ENCODE measurements around the gene SEC62. TPM values are rescaled to one million over a fixed set of nuclear protein-coding genes. Genes with fewer than 3 reads are reported as not detected.

The SEC62 gene
- total RNA-seq, 1 donor: 31.5 TPM

DNA sequence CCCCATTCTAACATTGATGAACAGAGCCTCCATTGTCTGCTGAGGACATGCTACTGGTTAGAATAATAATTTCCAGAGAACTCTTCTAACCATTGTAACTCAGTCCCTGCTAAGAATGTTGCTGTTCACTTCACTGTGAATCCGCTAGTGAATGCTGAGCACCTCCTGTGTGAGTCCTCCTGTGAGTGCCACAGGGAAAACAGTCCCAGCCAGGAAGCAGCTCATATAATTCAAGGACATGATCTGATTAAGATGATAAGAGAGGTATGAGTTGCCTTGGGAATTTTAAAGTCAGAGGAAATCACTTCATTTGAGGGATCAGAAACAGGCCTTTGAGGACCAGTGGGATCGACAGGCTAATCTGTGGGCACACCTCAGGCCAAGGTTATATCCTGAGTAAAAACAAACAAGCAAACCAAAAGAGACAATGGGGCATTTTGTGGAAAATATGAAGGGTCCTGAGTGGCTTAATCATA lies 37.3 kb downstream of the SEC62 start:
- DNase-seq (ENCODE audit: insufficient read length, low spot score, missing footprints): no peak
- H3K4me1 ChIP-seq (ENCODE audit: insufficient read depth, low read length): peaks cover 7% of the 10 kb centered on the region
- H3K9me3 ChIP-seq (ENCODE audit: low read depth, low read length): no peaks in the 10 kb centered on the region
- no peak overlapping the region for H3K4me3 ChIP-seq (ENCODE audit: insufficient read depth, low read length)
- no peaks in the 10 kb centered on the region for H3K79me2 ChIP-seq (ENCODE audit: insufficient read depth, low read length)
- TF ChIP-seq, protein P1, sequence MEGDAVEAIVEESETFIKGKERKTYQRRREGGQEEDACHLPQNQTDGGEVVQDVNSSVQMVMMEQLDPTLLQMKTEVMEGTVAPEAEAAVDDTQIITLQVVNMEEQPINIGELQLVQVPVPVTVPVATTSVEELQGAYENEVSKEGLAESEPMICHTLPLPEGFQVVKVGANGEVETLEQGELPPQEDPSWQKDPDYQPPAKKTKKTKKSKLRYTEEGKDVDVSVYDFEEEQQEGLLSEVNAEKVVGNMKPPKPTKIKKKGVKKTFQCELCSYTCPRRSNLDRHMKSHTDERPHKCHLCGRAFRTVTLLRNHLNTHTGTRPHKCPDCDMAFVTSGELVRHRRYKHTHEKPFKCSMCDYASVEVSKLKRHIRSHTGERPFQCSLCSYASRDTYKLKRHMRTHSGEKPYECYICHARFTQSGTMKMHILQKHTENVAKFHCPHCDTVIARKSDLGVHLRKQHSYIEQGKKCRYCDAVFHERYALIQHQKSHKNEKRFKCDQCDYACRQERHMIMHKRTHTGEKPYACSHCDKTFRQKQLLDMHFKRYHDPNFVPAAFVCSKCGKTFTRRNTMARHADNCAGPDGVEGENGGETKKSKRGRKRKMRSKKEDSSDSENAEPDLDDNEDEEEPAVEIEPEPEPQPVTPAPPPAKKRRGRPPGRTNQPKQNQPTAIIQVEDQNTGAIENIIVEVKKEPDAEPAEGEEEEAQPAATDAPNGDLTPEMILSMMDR (IDR thresholded peaks at IDR 0.05; ENCODE audit: extremely low read depth, low read depth, low read length): no peak
- no peak overlapping the region for H2AFZ ChIP-seq (ENCODE audit: low read length)
- H3K27me3 ChIP-seq (ENCODE audit: insufficient read depth, low read length): no peaks in the 10 kb centered on the region
- H3K36me3 ChIP-seq (ENCODE audit: insufficient read depth, low read length): no peaks in the 10 kb centered on the region
- H3K27ac ChIP-seq (ENCODE audit: low read depth, low read length): no peak overlapping the region
- no peak overlapping the region for H3K4me2 ChIP-seq (ENCODE audit: insufficient read depth, low read length)
- H4K20me1 ChIP-seq (ENCODE audit: insufficient read depth, low read length): no peaks in the 10 kb centered on the region

DNA sequence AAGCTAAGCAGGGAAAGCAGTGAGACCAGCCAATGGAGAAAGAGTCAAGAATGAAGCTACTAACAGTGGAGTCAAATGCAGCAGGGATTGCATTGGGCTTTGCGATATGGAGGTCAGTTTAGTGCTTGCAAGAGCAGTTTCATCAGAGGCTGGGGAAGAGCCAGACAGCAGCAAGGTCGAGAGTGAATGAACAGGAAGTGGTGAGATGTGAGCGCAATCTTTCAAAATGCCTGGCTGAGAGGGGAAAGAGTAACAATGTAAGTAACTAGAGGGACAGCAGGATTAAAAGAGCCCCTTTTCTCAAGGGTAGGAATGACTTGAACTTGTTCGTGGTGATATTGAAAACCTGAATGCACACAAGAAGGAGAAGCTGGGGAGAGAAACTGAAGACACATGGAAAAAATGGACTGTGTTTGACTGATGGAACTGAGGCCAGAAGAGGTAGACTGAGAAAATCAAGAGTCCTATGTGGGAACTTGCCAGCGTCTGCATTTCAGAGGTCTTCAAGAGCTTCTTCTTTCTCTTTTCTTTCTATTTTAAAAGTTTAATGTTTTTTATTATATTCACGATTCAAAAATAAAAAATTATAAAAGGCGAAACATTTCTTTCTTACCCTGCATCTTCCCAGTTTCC lies 40.5 kb downstream of the SEC62 start:
- Histone ChIP-seq H3K27ac (ENCODE audit: low read depth, low read length) (no peak overlapping the region), H3K27me3 (ENCODE audit: insufficient read depth, low read length) (no peaks in the 10 kb centered on the region), H3K79me2 (ENCODE audit: insufficient read depth, low read length) (no peaks in the 10 kb centered on the region), H3K36me3 (ENCODE audit: insufficient read depth, low read length) (no peaks in the 10 kb centered on the region), H2AFZ (ENCODE audit: low read length) (peak overlapping the region; percentile 66), H3K9me3 (ENCODE audit: low read depth, low read length) (no peaks in the 10 kb centered on the region), H3K4me2 (ENCODE audit: insufficient read depth, low read length) (no peak overlapping the region), H3K4me3 (ENCODE audit: insufficient read depth, low read length) (no peak overlapping the region), H4K20me1 (ENCODE audit: insufficient read depth, low read length) (no peaks in the 10 kb centered on the region), H3K4me1 (ENCODE audit: insufficient read depth, low read length) (no peaks in the 10 kb centered on the region)
- TF ChIP-seq, protein P1 (IDR thresholded peaks at IDR 0.05; ENCODE audit: extremely low read depth, low read depth, low read length): no peak
- no peak for DNase-seq (ENCODE audit: insufficient read length, low spot score, missing footprints)

DNA sequence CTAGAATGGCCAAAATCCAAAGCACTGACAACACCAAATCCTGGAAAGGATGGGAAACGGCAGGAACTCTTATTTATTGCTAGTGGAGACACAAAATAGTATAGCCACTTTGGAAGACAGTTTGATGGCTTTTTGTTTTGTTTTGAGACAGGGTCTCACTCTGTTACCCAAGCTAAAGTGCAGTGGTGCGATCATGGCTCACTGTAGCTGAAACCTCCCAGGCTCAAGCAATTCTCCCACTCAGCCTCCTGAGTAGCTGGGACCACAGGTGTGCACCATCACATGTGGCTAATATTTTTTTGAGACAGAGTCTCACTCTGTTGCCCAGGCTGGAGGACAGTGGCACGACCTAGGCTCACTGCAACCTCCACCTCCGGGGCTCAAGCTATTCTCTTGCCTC lies 43.9 kb downstream of the SEC62 start:
- no peaks in the 10 kb centered on the region for H3K4me1 ChIP-seq (ENCODE audit: insufficient read depth, low read length)
- DNase-seq (ENCODE audit: insufficient read length, low spot score, missing footprints): no peak
- H3K36me3 ChIP-seq (ENCODE audit: insufficient read depth, low read length): no peaks in the 10 kb centered on the region
- no peak overlapping the region for H2AFZ ChIP-seq (ENCODE audit: low read length)
- H3K4me3 ChIP-seq (ENCODE audit: insufficient read depth, low read length): no peak overlapping the region
- no peaks in the 10 kb centered on the region for H3K9me3 ChIP-seq (ENCODE audit: low read depth, low read length)
- TF ChIP-seq, protein P1 (IDR thresholded peaks at IDR 0.05; ENCODE audit: extremely low read depth, low read depth, low read length): no peak
- no peaks in the 10 kb centered on the region for H3K27me3 ChIP-seq (ENCODE audit: insufficient read depth, low read length)
- H3K4me2 ChIP-seq (ENCODE audit: insufficient read depth, low read length): no peak overlapping the region
- no peaks in the 10 kb centered on the region for H3K79me2 ChIP-seq (ENCODE audit: insufficient read depth, low read length)
- no peak overlapping the region for H3K27ac ChIP-seq (ENCODE audit: low read depth, low read length)
- no peaks in the 10 kb centered on the region for H4K20me1 ChIP-seq (ENCODE audit: insufficient read depth, low read length)

DNA sequence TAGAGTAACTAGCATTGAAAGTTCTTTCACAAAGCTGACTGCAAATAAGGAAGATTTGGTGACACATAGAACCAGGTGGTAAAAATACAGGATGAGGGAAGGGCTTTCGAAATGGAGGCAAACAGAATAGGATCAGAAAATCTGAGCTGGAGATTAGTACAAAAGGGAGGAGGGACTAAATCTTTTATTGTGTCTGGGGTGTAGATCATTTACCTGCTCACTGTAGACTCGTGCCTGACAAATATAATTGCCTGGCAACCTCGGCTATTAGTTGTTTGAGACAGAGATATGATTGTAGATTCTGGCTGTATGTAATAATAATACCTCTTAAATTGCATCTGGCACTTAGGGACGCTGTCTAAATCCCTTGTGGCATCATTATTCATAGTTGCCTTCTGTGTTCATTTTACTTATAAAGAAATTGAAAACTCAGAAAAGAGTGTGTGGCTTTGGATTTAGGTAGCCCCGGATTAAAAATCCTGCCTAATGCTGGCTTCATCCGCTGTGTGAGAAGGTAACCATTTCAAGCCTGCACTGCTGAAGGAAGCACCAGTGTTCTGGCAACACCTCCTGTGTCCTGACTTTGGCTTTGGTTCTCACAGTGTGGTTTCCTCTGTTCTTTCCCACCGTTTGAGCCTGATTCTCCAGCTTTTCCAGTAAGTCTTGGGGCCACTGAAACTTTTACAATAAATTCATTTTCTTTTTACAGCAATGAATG lies 46.2 kb downstream of the SEC62 start:
- H3K79me2 ChIP-seq (ENCODE audit: insufficient read depth, low read length): no peaks in the 10 kb centered on the region
- no peaks in the 10 kb centered on the region for H3K4me1 ChIP-seq (ENCODE audit: insufficient read depth, low read length)
- DNase-seq (ENCODE audit: insufficient read length, low spot score, missing footprints): no peak
- no peak overlapping the region for H3K4me2 ChIP-seq (ENCODE audit: insufficient read depth, low read length)
- H3K27me3 ChIP-seq (ENCODE audit: insufficient read depth, low read length): peaks cover 6% of the 10 kb centered on the region
- H3K4me3 ChIP-seq (ENCODE audit: insufficient read depth, low read length): no peak overlapping the region
- no peaks in the 10 kb centered on the region for H4K20me1 ChIP-seq (ENCODE audit: insufficient read depth, low read length)
- H2AFZ ChIP-seq (ENCODE audit: low read length): no peak overlapping the region
- no peaks in the 10 kb centered on the region for H3K36me3 ChIP-seq (ENCODE audit: insufficient read depth, low read length)
- no peak overlapping the region for H3K27ac ChIP-seq (ENCODE audit: low read depth, low read length)
- H3K9me3 ChIP-seq (ENCODE audit: low read depth, low read length): no peaks in the 10 kb centered on the region
- TF ChIP-seq, protein P1 (IDR thresholded peaks at IDR 0.05; ENCODE audit: extremely low read depth, low read depth, low read length): no peak

All from osteoblast (primary cell).